HG03442 (cell line): ENCODE measurements around the gene CBLIF.
"Not testable (repeated sequence)": the region's sequence is repeated elsewhere in the genome, so short reads cannot be mapped to it uniquely, and the experiment has no call there.

ENCODE experiments used
- ATAC-seq: cut with Tn5 transposase; IDR thresholded peaks from one replicate; pipeline ENCODE4 v1.9.1; 2021; ENCODE audit warnings: mild to moderate bottlenecking, moderate library complexity; ENCODE audit not compliant: unreplicated experiment

Gene CBLIF

GRCh38 chr11:59845399-59845798 lies at the start of gene CBLIF:
CBLIF (minus strand) TSS chr11:59845499; CDS start chr11:59845453, 46 bp downstream.
- ATAC-seq = no peak

DNA sequence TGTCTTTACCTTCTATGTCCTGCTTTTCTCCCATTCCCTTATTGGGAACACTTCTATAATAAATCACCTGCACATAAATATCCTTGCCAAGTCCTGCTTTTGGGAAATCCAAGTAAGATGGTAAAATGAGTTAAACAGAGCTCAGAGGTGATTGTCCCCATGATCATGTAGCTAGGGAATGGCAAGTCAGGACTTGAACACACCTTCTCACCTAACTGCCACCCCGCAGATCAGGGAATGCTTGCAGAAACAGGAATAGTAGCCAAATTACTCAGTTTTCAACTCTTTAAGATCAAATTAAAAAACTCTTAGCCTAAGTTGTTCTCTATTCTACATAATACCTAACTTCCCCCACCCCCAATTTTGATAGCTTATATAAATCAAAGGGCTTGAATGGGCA lies 49.3 kb upstream of the CBLIF start:
- no peak for ATAC-seq

DNA sequence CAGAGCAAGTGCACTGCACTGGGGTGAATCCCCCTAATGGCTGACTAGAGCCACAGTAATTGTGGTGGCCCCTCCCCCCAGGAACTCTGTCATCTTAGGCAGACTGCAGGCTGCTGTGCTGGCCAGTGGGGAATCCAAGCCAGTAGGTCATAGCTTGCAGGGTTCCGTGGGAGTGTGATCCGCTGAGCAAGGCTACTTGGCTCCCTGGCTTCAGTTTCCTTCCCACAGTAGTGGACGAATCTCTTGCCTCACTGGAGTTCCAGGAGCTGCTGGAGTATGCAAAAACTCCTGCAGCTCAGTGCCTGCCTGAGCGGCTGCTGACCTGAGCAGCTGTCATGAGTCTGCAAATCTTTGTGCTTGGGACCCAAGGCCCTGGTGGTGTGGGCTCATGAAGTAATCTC lies 46.5 kb upstream of the CBLIF start:
- ATAC-seq = no peak

DNA sequence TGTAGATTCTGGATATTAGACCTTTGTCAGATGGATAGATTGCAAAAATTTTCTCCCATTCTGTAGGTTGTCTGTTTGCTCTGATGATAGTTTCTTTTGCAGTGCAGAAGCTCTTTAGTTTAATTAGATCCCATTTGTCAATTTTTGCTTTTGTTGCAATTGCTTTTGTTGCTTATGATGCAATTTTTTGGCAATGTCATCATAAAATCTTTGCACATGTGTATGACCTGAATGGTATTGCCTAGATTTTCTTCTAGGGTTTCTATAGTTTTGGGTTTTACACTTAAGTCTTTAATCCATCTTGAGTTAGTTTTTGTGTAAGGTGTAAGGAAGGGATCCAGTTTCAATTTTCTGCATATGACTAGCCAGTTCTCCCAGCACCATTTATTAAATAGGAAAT lies 41.9 kb upstream of the CBLIF start:
- ATAC-seq = not testable (repeated sequence)

GRCh38 chr11:59883597-59883996 lies 38.3 kb upstream of the CBLIF start:
- ATAC-seq = no peak

DNA sequence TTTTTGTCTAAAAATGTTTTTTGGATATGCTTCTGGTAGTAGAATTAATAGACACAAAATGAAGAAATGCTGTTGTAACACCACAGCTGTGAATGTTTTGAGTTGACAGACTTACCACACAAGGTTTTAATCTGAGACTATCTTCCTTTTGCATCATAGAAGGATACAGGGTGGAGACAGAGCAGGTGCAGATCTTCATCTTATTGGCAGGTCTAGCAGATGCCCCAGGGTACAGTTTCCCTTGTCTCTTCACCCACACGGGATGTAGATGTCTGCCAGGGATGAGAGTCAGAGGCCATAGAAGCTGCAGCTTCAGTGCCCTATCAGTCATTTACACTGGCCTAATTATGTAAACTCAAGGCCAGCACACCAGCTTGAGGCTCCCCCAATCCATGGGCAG lies 34.3 kb upstream of the CBLIF start:
- no peak for ATAC-seq

- no peak for ATAC-seq
Observed at GRCh38 chr11:59878575-59878974, 33.3 kb upstream of the CBLIF start, which contains the start of gene OOSP3. OOSP3 (plus strand) TSS chr11:59878782; CDS start chr11:59878809, 27 bp downstream.

- no peak for ATAC-seq
Observed at GRCh38 chr11:59877784-59878183, 32.5 kb upstream of the CBLIF start.

DNA sequence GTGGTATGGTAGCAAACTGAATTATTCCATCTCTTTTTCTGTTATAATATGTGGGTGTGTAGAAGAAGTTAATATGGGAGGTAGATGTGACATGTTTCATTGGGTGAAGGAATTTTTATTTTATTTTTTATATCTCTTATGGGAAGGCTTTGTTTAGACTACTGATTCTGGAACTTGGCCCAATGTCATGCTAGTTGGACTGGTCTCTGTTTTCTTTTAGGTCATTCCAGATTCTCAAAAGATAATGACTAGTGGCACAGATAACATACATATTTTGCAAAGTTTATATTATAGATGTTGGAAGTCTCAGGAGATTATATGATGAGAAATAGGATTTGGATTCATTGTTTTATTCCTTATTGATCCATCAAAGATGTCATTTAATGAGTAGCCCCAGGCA lies 32.0 kb upstream of the CBLIF start:
- no peak for ATAC-seq

DNA sequence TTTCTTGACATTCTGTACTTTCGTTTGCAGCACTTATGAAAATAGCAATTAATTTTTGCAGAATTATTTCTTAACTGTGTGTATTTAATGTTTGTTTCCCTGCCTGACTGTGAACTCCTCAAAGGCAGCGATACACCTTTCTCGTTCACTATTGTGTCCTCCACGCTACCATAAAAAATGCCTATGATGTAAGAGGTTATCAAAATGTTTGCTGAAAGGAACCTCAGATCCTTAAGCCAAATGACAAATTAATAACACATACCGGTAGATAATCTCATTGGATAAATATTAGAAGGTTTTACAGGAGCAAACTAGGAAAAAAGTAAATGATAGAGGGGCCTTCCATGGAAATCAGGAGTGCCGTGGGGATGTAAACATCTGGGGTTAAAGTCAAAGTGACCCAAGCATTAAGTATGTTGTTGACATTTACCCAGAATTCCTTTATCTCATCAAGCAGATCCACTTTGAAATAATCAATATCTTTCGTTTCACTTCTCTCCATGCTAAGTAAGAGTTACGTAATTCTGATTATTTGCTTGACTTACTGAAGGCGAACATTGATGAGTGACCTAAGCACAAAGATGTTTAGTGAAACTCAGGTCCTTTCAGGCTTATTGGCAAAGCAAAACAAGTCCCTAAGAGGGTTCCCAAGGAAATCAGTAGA lies 30.7 kb upstream of the CBLIF start:
- ATAC-seq = no peak

- no peak for ATAC-seq
Observed at GRCh38 chr11:59872076-59872475, 26.8 kb upstream of the CBLIF start.

- no peak for ATAC-seq
Observed at GRCh38 chr11:59867946-59868345, 22.6 kb upstream of the CBLIF start.

GRCh38 chr11:59866836-59867235 lies 21.5 kb upstream of the CBLIF start:
- no peak for ATAC-seq

GRCh38 chr11:59866397-59866796 lies 21.1 kb upstream of the CBLIF start, which contains the start of gene TCN1:
TCN1 (minus strand) TSS chr11:59866487; CDS start chr11:59866470, 17 bp downstream.
- no peak for ATAC-seq

DNA sequence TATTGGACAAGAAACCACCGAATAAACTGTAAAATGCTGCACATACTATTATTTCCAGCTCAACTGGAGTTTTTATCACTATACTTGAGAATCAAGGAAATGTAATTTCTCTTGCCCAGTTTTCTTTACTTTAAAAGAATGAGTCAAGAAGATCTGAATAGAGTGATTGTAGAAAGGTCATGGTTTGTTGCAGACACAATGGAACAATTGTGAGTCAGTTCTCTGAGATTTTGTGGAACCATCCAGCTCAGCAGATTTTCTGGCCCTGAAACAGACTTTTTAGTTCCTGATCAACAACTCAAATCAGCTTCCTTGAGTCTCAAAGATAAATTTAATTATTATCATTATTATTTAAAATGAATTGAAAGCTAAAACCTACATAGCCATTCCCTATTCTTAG lies 19.7 kb upstream of the CBLIF start:
- no peak for ATAC-seq

DNA sequence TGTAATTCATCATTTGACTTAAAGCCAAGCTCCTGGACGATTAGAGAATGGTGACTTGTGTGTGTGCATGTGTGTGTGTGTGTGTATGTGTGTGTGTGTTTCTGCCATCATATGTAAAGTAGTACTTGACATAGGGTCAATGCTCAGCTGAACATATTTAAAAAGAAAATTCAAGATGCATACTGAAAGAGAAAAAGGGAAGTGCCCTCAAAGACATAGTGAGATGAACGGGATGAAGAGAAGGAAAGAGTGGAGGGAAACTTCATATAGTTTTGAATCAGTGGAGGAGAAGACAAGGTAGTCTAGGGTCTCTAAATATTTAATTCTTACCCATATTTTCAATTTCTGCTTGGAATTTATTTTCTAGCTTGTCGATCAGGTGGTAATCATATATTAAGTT lies 17.0 kb upstream of the CBLIF start:
- no peak for ATAC-seq

DNA sequence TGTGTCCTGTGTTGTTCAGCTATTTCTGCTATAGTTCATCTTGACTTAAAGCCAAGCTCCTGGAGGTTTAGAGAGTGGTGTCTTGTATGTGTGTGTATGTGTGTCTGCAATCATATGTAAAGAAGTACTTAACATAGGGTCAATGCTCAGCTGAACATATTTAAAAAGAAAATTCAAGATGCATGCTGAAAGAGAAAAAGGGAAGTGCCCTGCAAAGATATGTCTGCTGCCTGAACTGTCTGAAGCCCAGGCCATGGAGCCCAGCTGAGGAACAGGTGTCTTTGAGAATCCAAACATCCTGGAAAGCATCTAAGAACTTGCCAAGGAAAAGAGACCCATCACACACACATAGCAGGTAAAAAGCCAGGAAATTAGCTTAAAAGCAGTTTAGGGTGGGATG lies 14.4 kb upstream of the CBLIF start:
- no peak for ATAC-seq

- no peak for ATAC-seq
Observed at GRCh38 chr11:59857439-59858434, 12.4 kb upstream of the CBLIF start.

DNA sequence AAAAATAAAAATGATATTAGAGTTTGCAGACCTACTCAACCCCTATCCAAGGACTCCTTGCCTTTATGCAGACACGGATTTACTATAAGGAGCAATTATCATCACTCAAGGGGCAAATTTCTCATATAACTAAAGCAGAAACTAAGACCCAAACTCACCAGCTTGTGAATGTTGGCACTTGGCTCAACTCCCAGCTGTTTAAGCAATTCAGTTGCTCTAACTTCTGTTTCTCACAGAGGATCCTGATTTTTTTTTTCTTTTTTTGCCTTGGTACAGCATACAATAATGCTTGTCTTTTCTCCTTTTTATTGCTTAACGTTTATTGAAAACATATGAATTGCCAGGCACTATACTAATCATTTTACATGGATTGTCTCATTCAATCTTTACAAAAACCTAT lies 9.6 kb upstream of the CBLIF start:
- ATAC-seq = no peak

DNA sequence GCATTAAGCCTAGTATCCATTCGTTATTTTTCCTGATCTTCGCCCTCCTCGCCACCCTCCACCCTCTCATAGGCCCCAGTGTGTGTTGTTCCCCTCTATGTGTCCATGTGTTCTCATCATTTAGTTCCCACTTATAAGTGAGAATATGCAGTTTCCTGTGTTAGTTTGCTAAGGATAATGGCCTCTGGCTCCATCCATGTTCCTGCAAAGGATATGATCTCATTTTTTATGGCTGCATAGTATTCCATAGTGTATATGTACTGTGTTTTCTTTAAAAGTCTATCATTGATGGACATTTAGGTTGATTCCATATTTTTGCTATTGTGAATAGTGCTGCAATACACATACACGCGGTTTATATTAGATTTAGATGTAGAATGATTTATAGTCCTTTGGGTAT lies 6.1 kb upstream of the CBLIF start:
- ATAC-seq = not testable (repeated sequence)

GRCh38 chr11:59849551-59849950 lies 4.3 kb upstream of the CBLIF start:
- ATAC-seq = not testable (repeated sequence)

GRCh38 chr11:59849129-59849528 lies 3.8 kb upstream of the CBLIF start:
- no peak for ATAC-seq
